Measurements from ENCODE around the gene SHD. TPM values are rescaled to one million over a fixed set of nuclear protein-coding genes. Genes with fewer than 3 reads are reported as not detected.

Gene SHD
- total and polyA plus RNA-seq, 7 donors: 18.8 to 84.7 (median 68.0) TPM; not detected in 4

- no peak for DNase-seq
- Histone ChIP-seq H3K4me1 (no peaks in the 10 kb centered on the region), H3K4me3 (no peak overlapping the region), H3K9me3 (no peaks in the 10 kb centered on the region), H3K27ac (no peak overlapping the region), H3K27me3 (peaks cover 0 to 20% (median 7%) of the 10 kb centered on the region in 3 donors), H3K36me3 (no peaks in the 10 kb centered on the region)
- TF ChIP-seq, protein P1, sequence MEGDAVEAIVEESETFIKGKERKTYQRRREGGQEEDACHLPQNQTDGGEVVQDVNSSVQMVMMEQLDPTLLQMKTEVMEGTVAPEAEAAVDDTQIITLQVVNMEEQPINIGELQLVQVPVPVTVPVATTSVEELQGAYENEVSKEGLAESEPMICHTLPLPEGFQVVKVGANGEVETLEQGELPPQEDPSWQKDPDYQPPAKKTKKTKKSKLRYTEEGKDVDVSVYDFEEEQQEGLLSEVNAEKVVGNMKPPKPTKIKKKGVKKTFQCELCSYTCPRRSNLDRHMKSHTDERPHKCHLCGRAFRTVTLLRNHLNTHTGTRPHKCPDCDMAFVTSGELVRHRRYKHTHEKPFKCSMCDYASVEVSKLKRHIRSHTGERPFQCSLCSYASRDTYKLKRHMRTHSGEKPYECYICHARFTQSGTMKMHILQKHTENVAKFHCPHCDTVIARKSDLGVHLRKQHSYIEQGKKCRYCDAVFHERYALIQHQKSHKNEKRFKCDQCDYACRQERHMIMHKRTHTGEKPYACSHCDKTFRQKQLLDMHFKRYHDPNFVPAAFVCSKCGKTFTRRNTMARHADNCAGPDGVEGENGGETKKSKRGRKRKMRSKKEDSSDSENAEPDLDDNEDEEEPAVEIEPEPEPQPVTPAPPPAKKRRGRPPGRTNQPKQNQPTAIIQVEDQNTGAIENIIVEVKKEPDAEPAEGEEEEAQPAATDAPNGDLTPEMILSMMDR (IDR thresholded peaks at IDR 0.05): no peak
- TF ChIP-seq POLR2A (IDR thresholded peaks at IDR 0.05): no peak
- TF ChIP-seq POLR2AphosphoS5 (IDR thresholded peaks at IDR 0.05): no peak
- TF ChIP-seq EP300 (IDR thresholded peaks at IDR 0.05): no peak
- intact Hi-C loops (cut with DNase I): no loop called here
- WGBS, 2 donors: 87 to 88% methylated on average over 15 of the region's 15 CpGs
These were observed 13.4 kb downstream of the SHD start for GRCh38 chr19:4292515-4292914.

- intact Hi-C loops (cut with DNase I): no loop called here
- Histone ChIP-seq H3K9me3 (no peaks in the 10 kb centered on the region), H3K4me1 (no peaks in the 10 kb centered on the region), H3K36me3 (no peaks in the 10 kb centered on the region), H3K27ac (no peak overlapping the region), H3K4me3 (no peak overlapping the region), H3K27me3 (peaks cover 0 to 20% (median 7%) of the 10 kb centered on the region in 3 donors)
- no peak for DNase-seq
- 58 to 63% methylated on average over 10 of the region's 10 CpGs for WGBS, 2 donors
- no peak for TF ChIP-seq EP300 (IDR thresholded peaks at IDR 0.05)
- TF ChIP-seq POLR2A (IDR thresholded peaks at IDR 0.05): no peak
- TF ChIP-seq, protein P1 (IDR thresholded peaks at IDR 0.05): no peak
- no peak for TF ChIP-seq POLR2AphosphoS5 (IDR thresholded peaks at IDR 0.05)
These were observed 15.3 kb downstream of the SHD start for GRCh38 chr19:4294389-4294788.

DNA sequence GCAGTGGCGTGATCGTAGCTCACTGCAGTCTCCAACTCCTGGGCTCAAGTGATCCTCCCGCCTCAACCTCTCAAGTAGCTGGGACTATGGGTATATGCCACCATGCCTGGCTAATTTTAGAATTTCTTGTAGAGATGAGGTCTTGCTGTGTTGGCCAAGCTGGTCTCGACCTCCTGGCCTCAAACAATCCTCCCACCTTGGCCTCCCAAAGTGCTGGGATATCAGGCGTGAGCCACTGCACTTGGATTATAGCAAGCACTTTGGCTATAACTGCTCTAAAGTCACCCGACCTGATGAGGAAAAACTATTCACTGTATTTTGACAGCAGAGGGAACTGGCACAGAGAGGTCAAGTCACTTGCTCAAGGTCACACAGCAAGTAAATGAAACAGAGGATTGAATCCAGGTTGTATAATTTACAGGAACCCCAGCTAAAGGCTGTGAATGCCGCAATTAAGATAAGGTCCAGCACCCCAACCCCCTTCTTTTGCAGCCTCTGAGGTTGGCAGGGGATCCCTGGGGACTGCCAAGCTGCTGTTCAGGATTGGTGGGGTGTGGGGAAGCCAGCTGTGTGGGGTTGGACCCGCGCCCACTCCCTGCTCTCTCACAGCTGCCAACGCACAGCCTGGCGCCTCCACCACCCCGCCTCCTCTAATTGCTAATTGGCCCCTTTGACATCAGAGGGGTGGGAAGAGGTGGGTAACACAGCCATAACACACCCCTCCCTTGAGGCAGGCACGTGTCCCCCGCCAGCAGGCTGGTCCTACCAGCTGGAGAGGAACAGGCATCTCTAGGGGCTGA is 17.1 kb downstream of the SHD start:
- no peak for DNase-seq
- intact Hi-C loops (cut with DNase I): no loop called here
- 34 to 49% methylated on average over 14 of the region's 14 CpGs for WGBS, 2 donors
- no peaks in the 10 kb centered on the region for H3K9me3 ChIP-seq
- no peak overlapping the region for H3K4me3 ChIP-seq
- H3K27me3 ChIP-seq: peaks cover 0 to 20% (median 7%) of the 10 kb centered on the region in 3 donors
- H3K4me1 ChIP-seq: no peaks in the 10 kb centered on the region
- TF ChIP-seq, protein P1 (IDR thresholded peaks at IDR 0.05): no peak
- no peak for TF ChIP-seq POLR2A (IDR thresholded peaks at IDR 0.05)
- TF ChIP-seq POLR2AphosphoS5 (IDR thresholded peaks at IDR 0.05): no peak
- no peak for TF ChIP-seq EP300 (IDR thresholded peaks at IDR 0.05)
- H3K36me3 ChIP-seq: no peaks in the 10 kb centered on the region
- no peak overlapping the region for H3K27ac ChIP-seq

- 81 to 85% methylated on average over 27 of the region's 27 CpGs for whole genome bisulfite sequencing, 2 donors
- peaks cover 0 to 20% (median 7%) of the 10 kb centered on the region in 3 donors for H3K27me3 ChIP-seq
- intact Hi-C loops (cut with DNase I): no loop called here
These were observed 19.1 kb downstream of the SHD start for GRCh38 chr19:4297901-4298809.

More at GRCh38 chr19:4297901-4298809, 19.1 kb downstream of the SHD start:
- Histone ChIP-seq H3K36me3 (no peaks in the 10 kb centered on the region), H3K4me3 (no peak overlapping the region), H3K9me3 (no peaks in the 10 kb centered on the region), H3K27ac (no peak overlapping the region), H3K4me1 (no peaks in the 10 kb centered on the region)
- TF ChIP-seq POLR2A (IDR thresholded peaks at IDR 0.05): no peak
- no peak for TF ChIP-seq EP300 (IDR thresholded peaks at IDR 0.05)
- TF ChIP-seq, protein P1 (IDR thresholded peaks at IDR 0.05): no peak
- no peak for TF ChIP-seq POLR2AphosphoS5 (IDR thresholded peaks at IDR 0.05)
- DNase-seq: no peak
